ENCODE measurements around the gene ASXL1. TPM values are rescaled to one million over a fixed set of nuclear protein-coding genes. Genes with fewer than 3 reads are reported as not detected.

ASXL1 gene
- total RNA-seq, 1 donor from 2014 or later, result 28.5 TPM

GRCh38 chr20:32437391-32438074 lies 79.4 kb downstream of the ASXL1 start:
- no peak for DNase-seq (ENCODE audit: low spot score)
- no peak for ATAC-seq

- no peak for DNase-seq (ENCODE audit: low spot score)
- ATAC-seq, result peak; percentile 55
Observed at GRCh38 chr20:32438331-32438858, 80.3 kb downstream of the ASXL1 start.

- peak; percentile 6 for ATAC-seq
Observed at GRCh38 chr20:32439132-32439829, 81.2 kb downstream of the ASXL1 start.

GRCh38 chr20:32440069-32440757 lies 82.1 kb downstream of the ASXL1 start:
- ATAC-seq, result peak; percentile 82
- peak; percentile 87 for DNase-seq (ENCODE audit: low spot score)

More at GRCh38 chr20:32439132-32439829, 81.2 kb downstream of the ASXL1 start:
- no peak for DNase-seq (ENCODE audit: low spot score)

GRCh38 chr20:32440758-32441078 lies 82.6 kb downstream of the ASXL1 start:
- no peak for ATAC-seq
- no peak for DNase-seq (ENCODE audit: low spot score)

GRCh38 chr20:32441638-32442037 lies 83.5 kb downstream of the ASXL1 start:
- ATAC-seq (no peak), DNase-seq (ENCODE audit: low spot score) (no peak)

- no peak for DNase-seq (ENCODE audit: low spot score)
- ATAC-seq, result no peak
Observed at GRCh38 chr20:32442630-32443373, 84.7 kb downstream of the ASXL1 start.

GRCh38 chr20:32443386-32443974 lies 85.3 kb downstream of the ASXL1 start:
- DNase-seq (ENCODE audit: low spot score), result no peak
- no peak for ATAC-seq

GRCh38 chr20:32444474-32445220 lies 86.5 kb downstream of the ASXL1 start:
- ATAC-seq, result no peak
- no peak for DNase-seq (ENCODE audit: low spot score)

GRCh38 chr20:32445539-32446273 lies 87.6 kb downstream of the ASXL1 start:
- peak; percentile 45 for DNase-seq (ENCODE audit: low spot score)
- no peak for ATAC-seq

GRCh38 chr20:32446301-32447100 lies 88.4 kb downstream of the ASXL1 start:
- DNase-seq (ENCODE audit: low spot score), result peak; percentile 42
- peak; percentile 68 for ATAC-seq

- DNase-seq (ENCODE audit: low spot score) (peak; percentile 66), ATAC-seq (peak; percentile 65)
Observed at GRCh38 chr20:32447136-32448027, 89.3 kb downstream of the ASXL1 start.

GRCh38 chr20:32448306-32449056 lies 90.3 kb downstream of the ASXL1 start:
- DNase-seq (ENCODE audit: low spot score), result no peak
- no peak for ATAC-seq

- ATAC-seq, result no peak
- no peak for DNase-seq (ENCODE audit: low spot score)
Observed at GRCh38 chr20:32449057-32449889, 91.1 kb downstream of the ASXL1 start.

- DNase-seq (ENCODE audit: low spot score), result no peak
Observed at GRCh38 chr20:32449890-32450401, 91.8 kb downstream of the ASXL1 start.

More at GRCh38 chr20:32449890-32450401, 91.8 kb downstream of the ASXL1 start:
- no peak for ATAC-seq

Data from left lobe of liver (tissue), 2 donors.